Measurements from ENCODE around the gene FYCO1.

DNA sequence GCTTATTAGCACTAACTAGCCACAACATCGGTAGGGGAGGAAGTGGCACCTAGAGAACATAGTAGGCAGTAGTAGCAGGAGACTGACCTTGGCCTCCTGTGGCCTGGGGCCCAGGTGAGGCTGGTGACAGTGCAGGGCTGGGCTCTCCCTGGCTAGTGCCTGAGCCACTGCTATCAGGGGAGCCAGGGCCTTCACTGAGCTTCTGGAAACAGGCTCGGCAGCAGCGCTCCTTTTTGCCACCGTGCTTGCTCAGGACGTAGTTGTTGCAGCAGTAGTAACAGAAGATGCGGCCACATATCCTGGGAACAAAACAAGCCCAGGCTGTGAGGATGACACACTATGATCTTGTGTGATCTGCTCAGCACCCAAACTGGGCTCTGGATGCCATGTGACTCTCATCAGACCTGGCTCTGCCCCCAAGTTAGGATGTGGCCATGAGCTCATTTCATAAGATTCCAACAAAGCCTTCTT lies 37.3 kb downstream of the FYCO1 start:
- TF ChIP-seq POLR2AphosphoS5 (IDR thresholded peaks at IDR 0.05; ENCODE audit: low read depth, low read length) (no peak), POLR2A (IDR thresholded peaks at IDR 0.05; ENCODE audit: low read depth, low read length) (no peak), POU2F2 (IDR thresholded peaks at IDR 0.05; ENCODE audit: low read depth, low read length) (no peak), TAF1 (IDR thresholded peaks at IDR 0.05; ENCODE audit: low read depth, low read length) (no peak)
